AG10803 (cell line): ENCODE results near the gene MAN1A1.

ENCODE experiments used
- DNase-seq: peaks from one replicate; pipeline ENCODE4 v3.0.0; 2010; ENCODE audit warnings: low read depth
- H3K4me3 ChIP-seq: 2 replicates; pipeline ENCODE4 v1.5.1; 2011; ENCODE audit warnings: mild to moderate bottlenecking, low read length, control low read depth
- CTCF ChIP-seq: conservative IDR thresholded peaks from 2 replicates; pipeline ENCODE4 v1.5.1; 2011; ENCODE audit warnings: mild to moderate bottlenecking, low read length, control low read depth, inconsistent platforms

MAN1A1 gene

DNA sequence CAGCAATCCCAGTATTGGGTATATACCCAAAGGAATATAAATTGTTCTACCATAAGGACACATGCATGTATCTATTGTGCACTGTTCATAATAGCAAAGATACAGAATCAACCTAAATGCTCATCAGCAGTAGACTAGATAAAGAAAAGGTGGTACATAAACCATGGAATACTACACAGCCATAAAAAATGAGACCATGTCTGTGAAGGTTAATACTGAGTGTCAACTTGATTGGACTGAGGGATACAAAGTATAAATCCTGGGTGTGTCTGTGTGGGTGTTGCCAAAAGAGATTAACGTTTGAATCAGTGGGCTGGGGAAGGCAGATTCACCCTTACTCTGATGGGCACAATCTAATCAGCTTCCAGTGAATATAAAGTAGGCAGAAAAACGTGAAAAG, 86.9 kb downstream of the MAN1A1 start:
- TF ChIP-seq CTCF: no peak
- DNase-seq: no peak
- no peak overlapping the region for H3K4me3 ChIP-seq

GRCh38 chr6:119261944-119262284, 87.6 kb downstream of the MAN1A1 start:
- no peak for DNase-seq
- no peak for TF ChIP-seq CTCF
- no peak overlapping the region for H3K4me3 ChIP-seq

DNA sequence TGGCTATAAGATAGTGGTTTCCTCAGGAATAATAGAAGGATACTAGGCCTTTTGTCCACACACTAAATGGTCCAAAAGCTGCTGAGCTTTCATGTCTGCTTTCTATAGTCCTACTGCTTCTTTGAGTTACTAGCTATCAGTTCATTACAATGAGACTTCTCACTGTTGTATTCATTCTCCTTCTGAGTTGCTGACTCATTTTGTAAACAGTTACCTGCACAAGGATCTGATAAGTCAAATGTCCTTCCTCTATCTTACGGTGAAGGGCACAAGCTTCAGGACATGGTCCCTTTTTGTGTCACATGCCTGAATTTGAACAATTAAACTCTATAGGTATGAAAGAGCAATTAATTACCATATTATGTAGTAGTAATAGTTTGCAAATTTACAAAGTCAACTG, 90.5 kb downstream of the MAN1A1 start:
- no peak for DNase-seq
- no peak for TF ChIP-seq CTCF
- no peak overlapping the region for H3K4me3 ChIP-seq

- no peak for DNase-seq
- TF ChIP-seq CTCF: no peak
Measured at GRCh38 chr6:119257726-119258125, 91.8 kb downstream of the MAN1A1 start.

DNA sequence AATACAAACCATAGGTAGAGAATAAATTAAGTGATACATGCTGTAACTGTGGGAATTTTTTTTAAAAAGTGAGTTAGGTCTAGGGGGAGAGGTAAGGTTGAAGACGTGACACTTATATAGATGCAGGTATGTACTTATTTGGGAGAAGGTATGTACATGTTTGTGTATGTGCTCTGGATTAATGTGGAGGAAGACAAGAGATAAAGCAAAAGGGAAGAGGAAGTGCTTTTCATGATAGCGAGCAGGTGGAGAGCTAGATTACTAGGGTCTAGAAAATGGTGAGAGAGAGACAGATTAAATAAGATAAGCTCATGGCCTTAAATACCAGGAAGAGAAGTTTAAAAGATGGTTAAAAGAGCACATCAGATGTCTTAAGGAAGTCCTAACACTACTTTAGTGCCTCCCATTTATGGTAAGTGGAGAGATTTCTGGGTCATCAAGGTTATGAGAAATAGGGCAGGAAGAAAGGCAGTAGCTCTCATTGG, 92.5 kb downstream of the MAN1A1 start:
- no peak for DNase-seq
- TF ChIP-seq CTCF: no peak
- H3K4me3 ChIP-seq: no peak overlapping the region

More at GRCh38 chr6:119257726-119258125, 91.8 kb downstream of the MAN1A1 start:
- no peak overlapping the region for H3K4me3 ChIP-seq

- no peak for TF ChIP-seq CTCF
- no peak for DNase-seq
- no peak overlapping the region for H3K4me3 ChIP-seq
Measured at GRCh38 chr6:119256392-119256791, 93.2 kb downstream of the MAN1A1 start.

DNA sequence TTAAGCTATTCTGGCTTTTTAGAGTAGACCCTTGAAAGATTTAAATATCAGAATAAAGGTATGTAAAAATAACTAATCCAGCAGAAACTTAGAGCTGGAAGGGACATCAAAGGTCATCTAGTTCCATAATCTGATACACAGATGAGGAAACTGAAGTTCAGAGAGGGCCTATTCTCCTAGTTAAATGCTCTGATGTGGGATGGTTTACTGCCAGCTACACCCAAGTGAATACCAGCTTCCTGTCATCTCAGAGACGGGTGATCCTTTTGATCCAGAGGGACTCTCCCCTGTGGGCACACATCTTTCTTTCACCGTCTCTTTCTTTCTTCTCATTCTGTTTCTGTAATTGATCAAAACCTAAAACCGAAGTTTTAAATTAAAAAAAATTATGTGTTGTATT, 94.1 kb downstream of the MAN1A1 start:
- no peak for DNase-seq
- no peak overlapping the region for H3K4me3 ChIP-seq

More for the DNA sequence above, 94.1 kb downstream of the MAN1A1 start:
- no peak for TF ChIP-seq CTCF
